RPMI8226 (cell line): Measurements from ENCODE around the gene RAB44.

Source experiments
- DNase-seq: peaks from one replicate; pipeline ENCODE4 v3.0.0-alpha.2; 2015

The RAB44 gene

GRCh38 chr6:36754582-36755434, 57.2 kb downstream of the RAB44 start:
- DNase-seq, result no peak

- peak; percentile 60 for DNase-seq
Measured at GRCh38 chr6:36755435-36756348, 58.1 kb downstream of the RAB44 start.

GRCh38 chr6:36756786-36757185, 59.2 kb downstream of the RAB44 start:
- no peak for DNase-seq

GRCh38 chr6:36757206-36757605, 59.6 kb downstream of the RAB44 start:
- DNase-seq, result no peak

GRCh38 chr6:36757943-36758508, 60.4 kb downstream of the RAB44 start:
- no peak for DNase-seq

- peak; percentile 70 for DNase-seq
Measured at GRCh38 chr6:36758516-36759147, 61.0 kb downstream of the RAB44 start.

GRCh38 chr6:36759148-36759759, 61.6 kb downstream of the RAB44 start:
- peak; percentile 86 for DNase-seq

- DNase-seq, result no peak
Measured at GRCh38 chr6:36760685-36761435, 63.2 kb downstream of the RAB44 start.

GRCh38 chr6:36762123-36762522, 64.5 kb downstream of the RAB44 start:
- no peak for DNase-seq

GRCh38 chr6:36765190-36765589, 67.6 kb downstream of the RAB44 start:
- DNase-seq, result no peak

GRCh38 chr6:36765594-36766398, 68.2 kb downstream of the RAB44 start:
- DNase-seq, result peak; percentile 88

GRCh38 chr6:36766399-36766945, 68.8 kb downstream of the RAB44 start:
- no peak for DNase-seq

- no peak for DNase-seq
Measured at GRCh38 chr6:36769183-36769675, 71.6 kb downstream of the RAB44 start.

- DNase-seq, result no peak
Measured at GRCh38 chr6:36769676-36770499, 72.3 kb downstream of the RAB44 start.

GRCh38 chr6:36771145-36771544, 73.5 kb downstream of the RAB44 start:
- DNase-seq, result no peak

GRCh38 chr6:36772397-36772796, 74.8 kb downstream of the RAB44 start:
- DNase-seq, result no peak

GRCh38 chr6:36774331-36774730, 76.7 kb downstream of the RAB44 start:
- DNase-seq, result no peak

GRCh38 chr6:36776167-36776566, 78.5 kb downstream of the RAB44 start:
- DNase-seq, result no peak

GRCh38 chr6:36777801-36778200, 80.2 kb downstream of the RAB44 start:
- no peak for DNase-seq
